Amniotic stem cell (primary cell): ENCODE results near the gene PTGER3.
A peak's percentile ranks its signal among the peaks of the same experiment; 100 is the strongest.

Experiments
- DNase-seq: peaks from one replicate; lab custom pipeline; 2025; lab: John Stamatoyannopoulos, UW

Gene PTGER3

GRCh38 chr1:71047635-71048607 lies at the start of gene PTGER3:
Gene PTGER3, minus strand, starts transcription at chr1:71047816. Its CDS starts 239 bp downstream, at chr1:71047577.
- no peak for DNase-seq

- DNase-seq = no peak
Observed at GRCh38 chr1:71094913-71095312, 47.3 kb upstream of the PTGER3 start.

GRCh38 chr1:71093938-71094337 lies 46.3 kb upstream of the PTGER3 start:
- peak; percentile 4 for DNase-seq

- peak; percentile 11 for DNase-seq
Observed at GRCh38 chr1:71089536-71090270, 42.1 kb upstream of the PTGER3 start.

- DNase-seq = no peak
Observed at GRCh38 chr1:71088645-71089287, 41.1 kb upstream of the PTGER3 start.

GRCh38 chr1:71087713-71088112 lies 40.1 kb upstream of the PTGER3 start:
- DNase-seq = no peak

- DNase-seq = no peak
Observed at GRCh38 chr1:71087060-71087459, 39.4 kb upstream of the PTGER3 start.

GRCh38 chr1:71086331-71086730 lies 38.7 kb upstream of the PTGER3 start:
- DNase-seq = no peak

GRCh38 chr1:71083271-71083670 lies 35.7 kb upstream of the PTGER3 start:
- DNase-seq = no peak

- no peak for DNase-seq
Observed at GRCh38 chr1:71081697-71082080, 34.1 kb upstream of the PTGER3 start.

GRCh38 chr1:71080739-71081696 lies 33.4 kb upstream of the PTGER3 start, which contains the start of gene ZRANB2:
Gene ZRANB2, minus strand, starts transcription at chr1:71081035. Its CDS starts 40 bp downstream, at chr1:71080995.
- DNase-seq = peak; percentile 94

GRCh38 chr1:71080230-71080738 lies 32.7 kb upstream of the PTGER3 start:
- DNase-seq = no peak

- no peak for DNase-seq
Observed at GRCh38 chr1:71074681-71075080, 27.1 kb upstream of the PTGER3 start.

GRCh38 chr1:71072273-71072672 lies 24.7 kb upstream of the PTGER3 start:
- DNase-seq = no peak

- DNase-seq = no peak
Observed at GRCh38 chr1:71071720-71072119, 24.1 kb upstream of the PTGER3 start.

GRCh38 chr1:71068325-71069240 lies 21.0 kb upstream of the PTGER3 start:
- DNase-seq = no peak

- no peak for DNase-seq
Observed at GRCh38 chr1:71054791-71055190, 7.2 kb upstream of the PTGER3 start.

- DNase-seq = no peak
Observed at GRCh38 chr1:71054281-71054731, 6.7 kb upstream of the PTGER3 start.

- DNase-seq = no peak
Observed at GRCh38 chr1:71053758-71054157, 6.1 kb upstream of the PTGER3 start.

GRCh38 chr1:71053146-71053545 lies 5.5 kb upstream of the PTGER3 start:
- no peak for DNase-seq
